HL-60/S4 (cell line): ENCODE measurements around the gene POU2F1.

Source experiments
- in situ Hi-C: fragments of 300-500 bp; cut with MboI; formaldehyde crosslinking; loops from 2 replicates; pipeline ENCODE4 v1.14.3; 2022; ENCODE audit warnings: low sequenced_read_pairs

POU2F1 gene

DNA sequence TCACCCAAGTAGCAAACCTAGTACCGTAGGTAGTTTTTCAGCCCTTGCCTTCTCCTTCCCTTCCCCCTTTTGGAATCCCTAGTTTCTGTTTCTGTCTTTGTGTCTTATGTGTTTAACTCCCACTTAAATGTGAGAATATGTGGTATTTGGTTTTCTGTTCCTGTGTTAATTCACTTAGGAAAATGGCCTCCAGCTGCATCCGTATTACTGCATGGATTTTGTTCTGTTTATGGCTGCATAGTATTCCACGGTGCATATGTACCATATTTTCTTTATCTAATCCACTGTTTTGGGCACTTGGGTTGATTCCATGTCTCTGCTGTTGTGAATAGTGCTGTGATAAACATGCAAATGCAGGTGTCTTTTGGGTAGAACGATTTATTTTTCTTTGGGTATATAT lies 138.6 kb downstream of the POU2F1 start:
- in situ Hi-C loops: no loop called here

DNA sequence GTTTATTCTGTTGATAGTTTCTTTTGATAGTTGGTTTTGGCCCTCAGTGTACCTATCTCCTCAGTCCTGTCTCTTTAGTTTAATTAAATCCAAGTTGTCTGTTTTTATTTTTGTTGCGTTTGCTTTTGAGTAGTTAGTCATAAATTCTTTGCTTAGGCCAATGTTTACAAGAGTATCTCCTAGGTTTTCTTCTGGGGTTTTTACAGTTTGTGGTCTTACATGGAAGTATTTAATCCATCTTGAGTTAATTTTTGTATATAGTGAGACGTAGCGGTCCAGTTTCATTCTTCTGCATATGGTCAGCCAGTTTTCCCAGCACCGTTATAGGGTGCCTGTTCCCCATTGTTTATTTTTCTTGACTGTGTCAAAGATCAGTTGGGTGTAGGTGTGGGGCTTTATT lies 139.4 kb downstream of the POU2F1 start:
- in situ Hi-C loops: no loop called here

DNA sequence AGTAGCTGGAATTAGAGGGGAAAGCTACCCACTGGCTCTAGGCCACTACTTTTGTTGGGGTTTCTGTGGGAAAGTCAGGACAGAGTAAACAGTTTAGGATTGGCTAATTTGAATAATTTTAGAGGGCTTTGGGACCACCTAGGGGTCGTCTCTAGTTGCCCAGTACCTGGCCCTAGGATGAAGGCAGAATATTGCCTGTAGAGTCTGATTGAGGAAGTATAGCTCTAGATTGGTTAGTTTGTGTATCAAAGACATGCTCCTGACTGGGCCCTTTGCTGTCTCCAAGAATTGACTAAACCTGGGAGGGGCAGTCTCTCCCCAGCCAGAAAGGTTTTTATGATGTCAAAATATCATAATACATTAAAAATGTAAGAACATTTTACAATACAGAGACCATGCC lies 142.0 kb downstream of the POU2F1 start:
- in situ Hi-C loops: no loop called here

DNA sequence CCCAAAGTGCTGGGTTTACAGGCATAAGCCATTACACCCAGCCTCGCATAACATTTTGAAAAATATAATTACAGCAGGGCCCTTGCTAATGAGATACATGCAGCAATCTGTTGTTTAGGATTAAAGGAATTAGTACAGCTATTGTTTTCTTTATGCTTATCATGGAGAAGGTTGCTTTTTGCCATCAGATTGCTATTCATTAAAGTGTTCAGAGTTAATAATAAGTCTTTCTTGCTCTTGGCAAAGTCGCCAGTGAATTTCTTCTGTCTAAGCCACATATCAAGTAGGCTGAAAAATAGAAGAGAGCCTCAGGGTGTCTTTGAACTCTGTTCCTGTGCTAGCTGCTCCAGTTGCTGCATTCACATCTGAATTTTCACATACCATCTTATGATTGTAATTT lies 144.1 kb downstream of the POU2F1 start:
- in situ Hi-C loops: no loop called here

DNA sequence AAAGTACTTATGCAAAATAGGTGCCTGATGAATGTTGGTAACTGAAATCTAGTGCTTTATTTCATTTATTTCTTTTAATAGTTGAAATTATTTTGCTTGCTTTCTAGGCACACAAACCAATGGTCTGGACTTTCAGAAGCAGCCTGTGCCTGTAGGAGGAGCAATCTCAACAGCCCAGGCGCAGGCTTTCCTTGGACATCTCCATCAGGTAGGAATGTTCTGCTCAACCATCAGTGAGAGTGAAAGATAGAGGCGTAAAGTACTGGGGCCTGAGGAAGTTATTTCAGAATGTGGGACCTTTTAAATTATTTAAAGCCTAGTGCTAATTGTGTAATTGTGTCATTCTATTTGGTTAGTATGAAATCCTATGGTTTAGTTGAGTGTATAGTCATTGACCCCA lies 144.7 kb downstream of the POU2F1 start:
- in situ Hi-C loops: no loop called here

DNA sequence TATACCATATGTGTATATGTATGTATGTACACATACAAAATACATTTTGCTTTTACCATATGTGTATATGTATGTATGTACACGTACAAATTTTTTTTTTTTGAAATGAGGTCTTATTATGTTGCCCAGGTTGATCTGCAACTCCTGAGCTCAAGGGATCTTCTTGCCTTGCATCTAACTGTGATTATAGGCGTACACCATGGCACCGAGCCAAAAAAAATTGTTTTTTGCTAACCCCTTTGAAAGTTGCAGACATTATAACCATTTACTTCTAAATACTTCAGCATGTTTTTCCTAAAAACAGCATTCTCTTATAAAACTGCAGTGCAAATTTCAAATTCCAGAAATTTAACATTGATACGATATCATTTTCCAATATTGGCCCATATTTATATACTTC lies 147.0 kb downstream of the POU2F1 start:
- in situ Hi-C loops: no loop called here

DNA sequence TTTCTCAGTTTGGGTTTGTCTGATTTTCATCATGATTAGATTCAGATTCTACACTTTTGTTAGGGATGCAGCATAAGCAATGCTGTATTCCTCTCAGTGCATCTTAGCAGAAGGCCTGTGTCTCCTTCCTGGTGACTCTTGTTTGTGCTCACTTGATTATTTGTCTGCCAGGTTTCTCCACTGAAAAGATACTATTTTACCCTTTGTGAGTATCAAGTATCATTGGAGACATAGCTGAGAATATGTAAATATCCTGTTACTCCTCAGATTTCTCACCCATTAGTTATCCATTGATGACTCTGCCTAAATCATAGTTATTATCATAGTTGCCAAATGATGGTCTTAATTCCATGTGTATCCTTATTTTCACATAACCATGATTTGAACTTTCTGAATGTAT lies 148.5 kb downstream of the POU2F1 start:
- in situ Hi-C loops: no loop called here

DNA sequence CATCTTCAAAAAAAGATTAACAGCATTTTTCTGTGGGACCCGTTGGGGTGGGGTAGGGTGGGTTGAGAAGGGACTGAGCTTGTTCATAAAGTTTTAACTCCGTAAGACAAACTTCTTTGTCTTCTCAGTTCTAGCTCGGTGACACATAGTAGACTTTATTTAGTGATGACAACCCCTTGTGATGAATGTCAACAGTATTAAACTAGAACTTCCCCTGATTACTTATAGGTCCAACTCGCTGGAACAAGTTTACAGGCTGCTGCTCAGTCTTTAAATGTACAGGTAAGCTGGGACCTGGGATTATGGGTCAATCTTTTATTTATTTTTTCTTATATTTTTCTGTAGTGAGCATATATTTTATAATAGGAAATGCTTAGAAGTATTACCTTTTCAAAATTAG lies 149.2 kb downstream of the POU2F1 start:
- in situ Hi-C loops: no loop called here

DNA sequence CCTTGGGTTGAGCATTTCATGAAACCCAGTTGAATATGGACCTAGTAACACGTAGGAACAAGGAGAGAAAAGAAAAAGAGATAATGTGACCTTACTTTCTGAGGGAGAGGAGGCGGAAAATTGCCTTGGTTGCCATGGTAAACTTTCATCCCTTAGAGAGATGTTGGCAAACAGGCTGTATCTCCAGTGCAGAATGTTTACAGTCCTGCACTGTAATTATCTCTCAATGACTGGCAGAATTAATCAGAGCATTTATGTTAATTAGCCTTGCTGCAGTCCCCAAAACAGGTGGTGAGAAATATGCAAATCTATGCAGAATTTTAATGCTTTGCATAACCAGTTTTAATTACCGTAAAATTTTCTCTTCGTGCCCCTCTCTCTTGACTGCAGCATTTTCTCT lies 150.3 kb downstream of the POU2F1 start:
- in situ Hi-C loops: no loop called here

DNA sequence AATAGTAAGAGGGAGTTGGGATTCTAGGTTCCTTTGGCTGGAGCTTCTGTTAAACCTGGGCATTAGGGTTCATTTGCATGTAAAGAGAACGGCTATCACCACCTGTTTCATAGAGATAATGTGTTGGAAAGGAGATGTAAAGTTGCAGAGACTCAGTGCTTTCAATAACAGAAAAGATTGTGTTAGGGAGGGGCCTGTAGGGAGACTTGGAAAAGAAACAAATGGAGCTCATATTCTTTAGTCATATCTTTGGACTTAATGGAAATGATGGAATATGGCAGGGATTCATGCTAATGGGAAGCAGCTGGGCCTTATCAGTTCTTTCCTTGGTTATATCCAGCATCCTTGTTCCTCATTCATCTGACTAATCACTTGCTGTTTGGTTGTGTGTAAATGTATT lies 152.7 kb downstream of the POU2F1 start:
- in situ Hi-C loops: no loop called here

DNA sequence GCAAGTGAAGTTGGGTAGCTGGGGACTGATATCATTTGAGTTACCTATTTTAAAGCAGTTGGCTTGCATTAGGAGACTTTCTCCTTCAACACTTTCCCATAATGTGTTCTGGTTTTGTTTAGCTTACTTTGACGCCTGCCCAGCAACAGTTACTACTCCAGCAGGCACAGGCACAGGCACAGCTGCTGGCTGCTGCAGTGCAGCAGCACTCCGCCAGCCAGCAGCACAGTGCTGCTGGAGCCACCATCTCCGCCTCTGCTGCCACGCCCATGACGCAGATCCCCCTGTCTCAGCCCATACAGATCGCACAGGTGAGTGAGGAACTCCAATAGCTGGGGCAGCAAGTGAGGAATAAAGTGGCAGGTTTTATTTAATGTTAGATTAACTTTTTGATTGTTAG lies 153.3 kb downstream of the POU2F1 start:
- in situ Hi-C loops: no loop called here

DNA sequence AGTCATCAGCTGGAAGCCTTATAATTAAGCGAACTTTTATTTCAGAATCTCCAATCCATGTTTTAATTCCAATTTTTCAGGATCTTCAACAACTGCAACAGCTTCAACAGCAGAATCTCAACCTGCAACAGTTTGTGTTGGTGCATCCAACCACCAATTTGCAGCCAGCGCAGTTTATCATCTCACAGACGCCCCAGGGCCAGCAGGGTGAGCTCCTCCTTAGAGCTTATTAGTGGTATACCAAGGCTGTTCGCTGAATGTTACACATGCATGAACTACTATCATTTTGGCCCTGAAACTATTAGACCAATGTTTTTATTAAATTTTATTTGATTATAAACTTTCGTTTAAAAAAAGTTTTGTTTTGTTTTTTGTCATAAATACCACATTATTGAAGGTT lies 155.3 kb downstream of the POU2F1 start:
- in situ Hi-C loops: no loop called here

DNA sequence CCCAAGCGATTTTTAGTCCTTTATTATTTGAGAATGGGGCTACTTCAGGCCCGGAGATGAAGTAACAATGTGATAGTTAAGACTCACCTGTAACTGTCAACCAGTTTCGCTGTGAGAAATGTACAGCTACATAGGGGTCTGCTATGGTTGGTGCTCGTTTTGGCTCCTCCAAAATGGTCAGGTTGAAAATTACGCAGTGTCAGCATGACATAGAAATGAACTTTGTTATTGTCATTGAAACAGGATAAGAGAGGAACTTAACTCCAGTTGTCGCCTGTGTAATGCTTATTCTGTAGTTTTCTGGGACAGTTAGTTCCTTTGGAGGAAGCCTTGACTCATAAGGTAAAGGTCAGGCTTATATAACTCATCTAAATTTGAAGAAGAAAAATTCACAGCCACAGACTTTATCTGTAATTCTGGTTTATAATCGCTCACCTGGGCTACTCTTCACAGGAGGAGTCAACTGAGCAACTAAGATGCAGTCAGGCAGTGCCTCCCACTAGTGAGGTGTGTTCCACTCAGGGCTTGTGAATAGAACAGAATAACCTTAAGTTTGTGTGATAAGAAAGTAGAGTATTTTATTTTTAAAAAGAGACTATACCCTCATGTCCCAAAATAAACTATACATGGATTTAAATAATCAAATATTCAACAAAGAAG lies 166.7 kb downstream of the POU2F1 start:
- in situ Hi-C loops: no loop called here

DNA sequence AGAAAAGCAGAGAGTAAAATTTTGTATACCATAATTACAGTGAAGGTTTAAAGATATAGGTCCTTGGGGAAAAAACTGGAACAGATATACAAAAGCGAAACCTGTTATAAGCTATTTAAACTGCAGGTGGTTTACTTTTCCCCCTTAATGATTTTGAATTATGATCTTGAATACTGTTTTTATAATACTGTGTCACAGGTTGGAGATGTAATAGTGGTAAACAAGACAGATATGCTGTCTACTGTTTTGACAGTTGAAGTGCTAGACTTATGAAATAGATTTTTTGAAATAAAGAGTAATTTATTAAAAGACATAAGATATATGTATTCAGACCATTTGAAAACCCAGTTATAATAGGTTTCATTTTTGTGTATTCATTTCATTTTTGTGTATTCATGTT lies 168.3 kb downstream of the POU2F1 start:
- in situ Hi-C loops: no loop called here

DNA sequence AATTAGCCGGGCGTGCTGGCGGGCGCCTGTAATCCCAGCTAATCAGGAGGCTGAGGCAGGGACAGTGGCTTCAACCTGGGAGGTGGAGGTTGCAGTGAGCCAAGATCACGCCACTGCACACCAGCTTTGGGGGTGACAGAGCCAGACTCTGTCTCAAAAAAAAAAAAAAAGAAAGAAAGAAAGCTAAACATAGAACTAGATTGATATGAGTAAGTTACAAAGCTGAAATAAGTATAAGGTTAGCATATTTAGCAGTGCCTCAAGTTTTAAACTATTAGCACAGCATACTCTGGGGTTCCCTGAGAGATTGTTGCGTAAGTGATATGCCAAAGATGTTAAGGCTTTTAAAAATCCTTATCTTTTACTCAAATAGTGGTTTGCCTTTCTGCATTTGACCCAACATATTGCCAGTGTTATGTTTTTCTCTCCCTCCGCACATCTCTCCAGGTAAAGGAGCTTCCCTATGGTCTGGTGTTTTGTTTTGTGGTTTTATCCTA lies 171.6 kb downstream of the POU2F1 start:
- in situ Hi-C loops: no loop called here

DNA sequence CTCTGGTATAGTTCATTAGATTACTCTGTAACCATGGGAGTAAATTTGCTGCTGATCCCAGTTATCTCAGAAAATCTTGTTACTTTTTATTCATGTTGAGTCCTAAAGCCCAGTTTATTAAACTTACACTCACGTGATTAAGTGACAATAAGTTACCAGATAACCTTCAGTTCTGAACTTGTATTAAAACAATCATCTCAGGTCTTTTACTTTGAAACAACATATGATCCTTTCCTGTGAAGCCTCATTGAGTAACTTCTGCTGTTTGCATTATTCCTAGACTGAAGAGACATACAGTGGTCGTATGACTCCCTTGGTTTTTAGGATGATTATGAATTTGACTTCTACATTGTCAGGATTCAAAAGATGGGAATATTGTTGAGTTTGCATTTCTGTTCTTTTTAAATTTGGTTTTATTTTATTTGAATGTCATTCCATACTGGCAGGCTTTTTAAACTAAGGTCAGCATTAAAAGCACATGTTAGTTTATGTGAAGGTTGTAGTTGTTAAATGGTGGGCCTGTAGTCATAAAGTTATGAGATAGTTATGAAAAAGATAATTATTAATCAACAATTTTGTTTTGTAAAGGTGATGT lies 179.8 kb downstream of the POU2F1 start:
- in situ Hi-C loops: no loop called here

DNA sequence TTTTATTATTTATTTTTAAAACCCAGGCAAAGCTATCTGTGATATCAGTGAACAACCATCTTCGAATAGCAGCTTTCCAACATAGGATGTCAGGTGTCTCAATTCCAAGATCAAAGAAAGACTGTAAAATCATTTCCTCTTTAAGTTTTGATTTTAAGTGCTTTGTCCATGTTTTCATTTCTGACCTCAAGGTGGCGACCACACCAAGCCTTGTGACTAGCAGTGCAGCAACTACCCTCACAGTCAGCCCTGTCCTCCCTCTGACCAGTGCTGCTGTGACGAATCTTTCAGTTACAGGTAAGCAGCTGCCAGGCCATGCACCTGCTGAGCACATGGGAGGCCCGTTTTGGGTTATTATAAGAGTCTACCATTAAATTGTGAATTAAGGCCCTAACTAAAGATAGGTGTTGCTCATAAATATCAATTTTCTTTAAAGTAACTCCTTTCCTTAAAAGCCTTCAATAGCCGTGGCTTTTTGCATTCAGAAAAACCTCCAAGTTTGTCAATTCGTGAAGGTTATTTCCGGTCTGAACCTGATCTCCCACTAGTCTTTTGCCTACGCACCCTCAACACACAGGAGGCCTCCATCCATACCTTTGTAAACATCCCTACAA lies 180.7 kb downstream of the POU2F1 start:
- in situ Hi-C loops: no loop called here

DNA sequence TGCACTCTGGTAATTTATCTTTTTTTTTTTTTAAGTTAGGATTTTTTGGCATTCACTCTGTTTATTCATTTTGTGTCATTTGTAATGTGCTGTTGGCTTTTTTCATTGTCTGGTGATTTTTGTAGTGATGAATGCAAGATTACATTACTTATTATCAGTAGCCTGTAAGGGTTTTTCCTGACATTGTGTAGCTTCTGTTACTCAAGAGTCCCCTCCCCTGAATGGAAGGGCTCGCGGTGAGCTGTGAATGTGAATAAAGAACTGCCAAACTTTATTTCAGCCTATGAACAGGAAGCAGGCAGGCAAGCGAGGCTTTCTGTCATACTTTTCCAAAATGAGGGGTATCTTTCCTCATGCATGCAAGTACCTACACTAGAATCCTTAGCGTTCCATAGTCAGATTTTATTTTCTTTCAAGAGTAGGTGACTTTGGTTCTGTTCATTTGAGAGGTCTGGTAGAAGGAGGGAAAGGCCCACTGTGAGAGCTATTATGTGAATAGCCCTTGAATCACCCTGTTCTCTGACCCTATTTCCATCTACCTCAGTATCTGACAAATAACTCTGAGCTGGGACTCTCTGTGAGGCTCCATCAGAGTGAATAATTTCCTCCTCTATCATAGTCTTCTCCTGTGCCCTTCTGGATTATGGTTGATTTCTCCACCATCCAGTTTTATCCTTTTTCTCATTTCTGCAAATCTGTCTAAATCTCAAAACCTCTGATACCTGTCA lies 183.6 kb downstream of the POU2F1 start:
- in situ Hi-C loops: no loop called here

DNA sequence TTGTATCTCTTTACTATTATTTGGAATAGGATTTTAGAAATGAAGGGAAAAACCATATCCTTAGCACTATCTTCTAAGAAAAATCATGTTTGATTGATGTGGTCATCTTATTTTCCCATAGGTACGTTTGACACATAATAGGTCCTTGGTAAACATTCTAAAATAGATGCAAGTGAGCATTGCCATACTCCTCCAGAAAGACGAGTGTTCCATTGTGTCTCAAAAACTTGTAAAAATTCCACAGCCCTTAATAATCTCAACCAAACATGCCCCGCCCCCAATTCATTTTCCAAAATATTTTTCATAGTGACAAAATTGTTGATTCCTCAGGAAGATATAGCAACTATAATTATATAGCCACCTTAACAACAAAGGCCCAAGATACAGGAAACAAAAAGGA lies 184.2 kb downstream of the POU2F1 start:
- in situ Hi-C loops: no loop called here

DNA sequence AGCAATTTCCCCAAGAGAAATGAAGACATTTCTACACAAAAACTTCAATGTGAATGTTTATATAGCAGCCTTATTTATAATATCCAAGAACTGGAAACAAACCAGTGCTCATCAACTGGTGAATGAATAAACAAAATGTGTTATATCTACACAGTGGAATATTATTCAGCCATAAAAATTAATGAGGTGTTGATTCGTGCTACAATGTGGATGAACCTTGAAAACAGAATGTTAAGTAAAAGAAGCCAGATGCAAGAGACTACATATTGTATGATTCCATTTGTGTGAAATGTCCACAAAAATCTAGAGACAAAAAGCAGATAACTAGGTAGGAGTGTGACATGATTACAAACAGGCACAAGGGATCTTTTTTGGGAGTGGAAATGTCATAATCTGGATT lies 187.7 kb downstream of the POU2F1 start:
- in situ Hi-C loops: no loop called here

DNA sequence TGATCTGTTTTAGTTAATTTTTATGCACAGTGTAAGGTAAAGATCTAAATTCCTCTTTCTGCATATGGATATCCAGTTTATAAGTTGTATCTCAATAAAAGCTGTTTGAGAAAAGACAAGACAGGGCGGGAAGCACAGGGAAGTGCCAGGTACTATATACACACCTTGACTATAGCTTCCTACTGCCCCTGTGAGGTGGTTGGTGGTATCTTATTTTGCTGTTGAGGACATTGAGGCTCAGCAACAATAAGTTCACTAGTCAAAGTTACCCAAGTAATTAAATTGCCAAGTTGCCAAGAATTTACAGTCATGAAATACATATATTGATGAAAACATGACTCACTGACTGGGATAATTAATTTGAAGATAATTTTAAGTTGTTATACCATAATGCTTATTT lies 188.5 kb downstream of the POU2F1 start:
- in situ Hi-C loops: no loop called here

DNA sequence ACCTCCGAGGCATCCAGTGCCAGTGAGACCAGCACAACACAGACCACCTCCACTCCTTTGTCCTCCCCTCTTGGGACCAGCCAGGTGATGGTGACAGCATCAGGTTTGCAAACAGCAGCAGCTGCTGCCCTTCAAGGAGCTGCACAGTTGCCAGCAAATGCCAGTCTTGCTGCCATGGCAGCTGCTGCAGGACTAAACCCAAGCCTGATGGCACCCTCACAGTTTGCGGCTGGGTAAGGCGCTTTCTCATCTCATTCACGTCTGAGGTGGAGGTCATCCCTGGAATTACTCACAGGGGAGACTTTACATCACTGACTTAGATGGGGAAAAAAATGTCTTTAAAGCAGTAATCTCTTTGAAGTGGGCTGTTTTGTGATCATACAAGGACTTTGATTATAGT lies 191.4 kb downstream of the POU2F1 start:
- in situ Hi-C loops: no loop called here
